Fibroblast of skin of left biceps (primary cell): ENCODE measurements around the gene HIGD1A.

ENCODE experiments used
- DNase-seq, 2 experiments: peaks; one replicate each; pipeline ENCODE4 v3.0.0-alpha.2; 2013; ENCODE audit warnings: low read depth in 2 of 2

Gene HIGD1A

GRCh38 chr3:42800251-42800650, 4.0 kb downstream of the HIGD1A start:
- no peak for DNase-seq

DNA sequence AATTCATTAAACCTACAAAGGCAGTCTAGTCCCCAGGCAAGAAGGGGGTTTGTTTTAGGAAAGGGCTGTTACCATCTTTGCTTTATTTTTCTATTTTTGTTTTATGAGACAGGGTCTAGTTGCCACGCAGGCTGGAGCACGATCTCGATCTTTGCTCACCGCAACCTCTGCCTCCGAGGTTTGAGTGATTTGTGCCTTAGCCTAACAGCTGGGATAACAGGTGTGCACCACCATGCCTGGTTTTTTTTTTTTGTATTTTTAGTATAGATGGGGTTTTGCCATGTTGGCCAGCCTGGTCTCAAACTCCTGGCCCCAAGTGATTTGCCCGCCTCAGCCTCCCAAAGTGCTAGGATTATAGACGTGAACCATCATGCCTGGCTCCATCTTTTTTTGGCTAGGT, 4.9 kb downstream of the HIGD1A start:
- DNase-seq: no peak

GRCh38 chr3:42796332-42796885, 7.9 kb downstream of the HIGD1A start:
- no peak for DNase-seq

GRCh38 chr3:42795621-42796181, 8.6 kb downstream of the HIGD1A start:
- DNase-seq: no peak

- no peak for DNase-seq
These were observed 13.5 kb downstream of the HIGD1A start for GRCh38 chr3:42790714-42791229.

- DNase-seq: no peak
These were observed 17.7 kb downstream of the HIGD1A start for GRCh38 chr3:42786631-42787030.

DNA sequence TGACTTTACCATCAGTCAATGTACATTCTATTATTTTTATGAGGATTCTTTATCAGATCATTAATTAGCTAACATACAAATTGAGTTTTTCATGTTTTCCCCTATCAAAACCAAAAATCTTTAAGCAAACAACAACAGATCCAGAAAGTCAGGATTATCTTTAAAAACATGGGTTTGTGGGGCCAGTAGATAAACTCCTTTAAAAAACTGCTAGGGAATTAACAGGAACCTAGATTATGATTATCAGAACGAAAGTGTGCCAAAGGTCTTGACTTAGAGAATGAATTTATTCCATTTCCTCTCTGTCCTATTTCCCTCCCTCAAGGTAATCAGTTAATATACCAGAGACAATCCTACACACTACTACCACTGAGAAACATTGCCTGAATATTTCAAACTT, 18.1 kb downstream of the HIGD1A start:
- DNase-seq: no peak

GRCh38 chr3:42780892-42781700, 23.2 kb downstream of the HIGD1A start:
- DNase-seq: peak; percentile 28 to 33

GRCh38 chr3:42780398-42780797, 23.9 kb downstream of the HIGD1A start:
- DNase-seq: no peak

DNA sequence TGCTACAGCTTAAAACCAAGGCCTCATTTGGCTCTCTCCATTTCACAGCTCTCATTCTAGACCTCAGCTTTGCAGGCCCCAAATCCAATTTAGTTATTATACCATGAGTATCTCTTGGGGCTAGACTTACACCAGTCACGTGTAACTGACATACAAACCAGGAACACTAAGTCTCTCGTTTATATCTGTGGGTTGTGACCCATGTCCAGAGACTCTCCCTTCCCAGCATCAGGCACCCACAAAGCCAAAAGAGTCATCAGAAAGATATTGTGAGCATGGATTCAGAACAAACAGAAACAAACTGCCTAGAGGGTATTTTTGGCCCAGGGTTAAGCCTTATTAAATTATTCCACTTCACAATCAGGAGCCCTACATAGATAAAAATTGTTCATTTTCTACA, 25.6 kb downstream of the HIGD1A start:
- DNase-seq: no peak

DNA sequence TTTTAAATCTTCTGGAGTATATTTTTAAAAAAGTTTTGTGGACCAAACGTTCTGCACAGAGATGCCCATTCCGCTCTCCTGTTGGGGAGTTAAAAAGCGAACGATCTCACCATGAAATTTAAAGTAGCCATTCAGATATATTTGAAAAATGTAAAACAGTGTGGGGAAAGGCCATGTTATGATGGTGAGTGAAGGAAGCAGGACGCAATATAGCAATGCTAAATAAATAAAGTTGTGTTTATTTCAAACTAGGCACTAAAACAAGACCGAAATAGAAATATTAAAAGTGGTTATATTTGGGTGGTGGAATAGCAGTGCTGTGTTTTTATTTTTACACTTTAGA, 30.9 kb downstream of the HIGD1A start:
- DNase-seq: no peak

GRCh38 chr3:42772670-42773408, 31.5 kb downstream of the HIGD1A start, which contains the start of gene CCDC13:
Gene CCDC13, minus strand, starts transcription at chr3:42773253. Its CDS starts 14,908 bp downstream, at chr3:42758345.
- DNase-seq: peak; percentile 47 to 55

- DNase-seq: no peak
These were observed 33.0 kb downstream of the HIGD1A start for GRCh38 chr3:42771271-42771670.

GRCh38 chr3:42769477-42770131, 34.7 kb downstream of the HIGD1A start:
- DNase-seq: no peak

DNA sequence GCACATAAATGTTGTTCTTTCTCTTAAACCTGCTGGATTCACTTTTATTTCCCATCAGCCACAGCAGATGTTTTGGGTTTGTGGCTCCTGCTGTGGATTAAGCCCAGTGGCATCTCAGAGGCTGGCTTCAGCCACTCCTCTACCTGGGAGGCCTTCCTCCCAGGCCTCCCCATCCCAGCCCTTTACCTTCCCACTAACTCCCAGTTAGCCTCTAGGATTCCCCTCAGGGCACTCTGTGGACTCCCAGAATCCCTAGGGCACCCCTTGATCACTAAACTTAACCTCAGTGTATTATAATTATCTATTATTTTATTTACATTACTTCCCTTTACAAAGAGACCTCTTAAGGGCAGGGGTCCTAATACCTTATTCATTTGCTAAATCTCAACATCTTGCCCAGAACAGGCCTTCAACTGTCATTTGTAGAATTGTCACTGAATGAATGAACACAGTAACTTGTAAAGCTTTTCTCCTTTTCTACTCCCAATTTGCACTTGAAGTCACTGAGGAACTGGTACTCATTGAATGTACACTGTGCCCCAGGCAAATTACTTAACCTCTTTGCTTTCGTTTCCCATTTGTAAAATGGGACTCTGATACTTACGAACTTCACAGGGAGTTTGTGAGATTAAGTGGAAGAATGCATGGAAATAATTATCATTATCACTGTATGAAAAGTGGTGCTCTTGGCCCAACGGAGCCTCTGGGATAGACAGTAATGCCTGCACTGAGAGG, 39.6 kb downstream of the HIGD1A start:
- DNase-seq: no peak

DNA sequence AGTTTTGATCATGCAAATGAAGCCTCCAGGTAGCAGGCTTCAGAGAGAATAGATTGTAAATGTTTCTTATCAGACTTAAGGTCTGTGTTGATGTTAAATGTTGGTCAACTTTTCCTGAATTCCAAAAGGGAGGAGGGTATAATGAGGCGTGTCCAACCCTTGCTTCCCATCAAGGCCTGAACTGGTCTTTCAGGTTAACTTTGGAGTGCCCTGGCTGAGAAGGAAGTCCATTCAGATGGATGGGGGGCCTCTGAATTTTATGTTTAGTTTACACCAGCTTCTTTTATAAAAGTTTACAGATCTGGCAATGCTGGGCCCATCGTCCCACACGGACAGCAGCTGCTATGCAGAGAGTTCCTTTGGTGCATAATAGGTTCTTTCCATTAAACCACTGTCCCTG, 40.2 kb downstream of the HIGD1A start:
- DNase-seq: no peak

DNA sequence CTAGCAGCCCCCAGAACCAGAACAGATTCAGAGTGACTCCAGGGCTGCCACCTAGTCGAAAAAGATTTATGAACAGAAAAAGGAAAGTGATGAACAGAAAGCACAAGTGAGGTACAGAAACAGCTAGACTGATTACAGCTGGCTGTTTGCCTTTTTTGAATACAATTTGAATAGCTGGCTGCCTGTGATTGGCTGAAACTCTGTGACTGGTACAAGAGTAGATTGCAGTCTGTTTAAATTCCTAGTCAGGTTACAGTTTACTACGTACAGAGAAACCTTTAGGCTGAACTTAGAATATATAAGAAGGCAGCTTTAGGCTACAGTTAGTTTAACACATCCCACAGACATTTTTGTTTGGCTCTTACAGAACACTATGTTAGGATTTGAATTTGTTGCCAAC, 41.3 kb downstream of the HIGD1A start:
- no peak for DNase-seq

DNA sequence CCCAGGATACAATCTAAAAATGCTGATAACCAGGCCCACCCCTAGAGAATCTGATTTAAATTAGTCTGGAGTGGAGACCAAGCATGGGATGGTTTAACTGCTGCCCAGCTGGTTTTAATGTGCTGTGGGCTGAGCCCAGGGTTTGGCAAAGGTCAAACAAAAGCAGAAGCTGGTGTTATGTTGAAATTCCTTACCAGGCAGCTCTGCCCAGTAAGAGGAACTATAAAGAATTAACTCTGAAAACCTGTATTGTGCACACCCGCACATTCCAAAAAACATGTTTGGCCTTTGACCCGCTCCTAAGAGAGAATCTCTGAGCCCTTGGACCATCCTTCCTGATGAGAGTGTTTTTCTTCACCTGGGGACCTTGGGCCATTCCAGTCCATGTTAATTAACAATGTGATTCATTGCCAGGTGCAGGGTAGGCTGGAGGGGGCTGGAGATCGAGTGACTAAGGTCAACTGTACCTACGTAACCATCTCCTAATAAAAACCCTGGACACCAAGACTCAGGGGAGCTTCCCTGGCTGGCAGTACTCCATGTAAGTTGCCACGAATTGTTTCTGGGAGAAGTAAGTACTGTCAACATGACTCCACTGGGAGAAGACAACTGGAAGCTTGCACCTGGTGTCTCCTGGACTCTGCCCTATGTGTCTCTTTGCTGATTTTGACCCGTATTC, 42.1 kb downstream of the HIGD1A start:
- no peak for DNase-seq

GRCh38 chr3:42758126-42758525, 46.2 kb downstream of the HIGD1A start:
- no peak for DNase-seq

- no peak for DNase-seq
These were observed 47.5 kb downstream of the HIGD1A start for GRCh38 chr3:42756681-42757213.
